Calu3 (cell line): Measurements from ENCODE around the gene DGKD. TPM values are rescaled to one million over a fixed set of nuclear protein-coding genes. Genes with fewer than 3 reads are reported as not detected.

Experiments used
- BruUV-seq: library from RNA; stranded (reverse); fragments of 400-500 nt; replicated peaks from 2 replicates; lab custom pipeline; 2021; lab: Mats Ljungman, UMichigan
- CTCF ChIA-PET: fragments of 300-600 bp; sonication (Branson Sonifier 250); formaldehyde crosslinking; loops from one replicate; lab custom pipeline; 2022; ENCODE audit warnings: antibody characterized with exemption; lab: Charles Lee
- DNase-seq: peaks from one replicate; pipeline ENCODE4 v3.0.0; 2022
- H3K27ac Mint-ChIP-seq: one replicate; pipeline ENCODE4 v1.8.0; 2022; ENCODE audit warnings: mixed read lengths; ENCODE audit not compliant: unreplicated experiment
- H3K27me3 Mint-ChIP-seq: one replicate; pipeline ENCODE4 v1.8.0; 2022; ENCODE audit warnings: mixed read lengths; ENCODE audit not compliant: unreplicated experiment
- H3K36me3 Mint-ChIP-seq: one replicate; pipeline ENCODE4 v1.8.0; 2022; ENCODE audit warnings: mild to moderate bottlenecking, moderate library complexity, mixed read lengths; ENCODE audit not compliant: insufficient read depth, unreplicated experiment
- H3K4me1 Mint-ChIP-seq: one replicate; pipeline ENCODE4 v1.8.0; 2022; ENCODE audit warnings: mild to moderate bottlenecking, low read depth, mixed read lengths; ENCODE audit not compliant: unreplicated experiment
- H3K4me3 Mint-ChIP-seq: one replicate; pipeline ENCODE4 v1.8.0; 2022; ENCODE audit warnings: mild to moderate bottlenecking, low read depth, moderate library complexity, mixed read lengths; ENCODE audit not compliant: unreplicated experiment
- H3K9me3 Mint-ChIP-seq: one replicate; pipeline ENCODE4 v1.8.0; 2022; ENCODE audit warnings: low read depth, mixed read lengths; ENCODE audit not compliant: unreplicated experiment
- intact Hi-C: fragments of 100-400 bp; cut with micrococcal nuclease; formaldehyde crosslinking; loops from one replicate; pipeline ENCODE4 v1.10.0; 2022; ENCODE audit not compliant: unreplicated experiment
- total RNA-seq: library from RNA; stranded (reverse); gene quantifications from 2 replicates; pipeline ENCODE4 v1.2.3, GENCODE V29; 2022
- TF ChIP-seq, protein P1 (sequence below): fragments of 200-600 bp; IDR thresholded peaks from one replicate; pipeline ENCODE4 v1.8.0; 2022; ENCODE audit warnings: antibody characterized with exemption; ENCODE audit not compliant: unreplicated experiment

The DGKD gene
- total RNA-seq, 1 experiment from 2014 or later = 26.5 TPM

DNA sequence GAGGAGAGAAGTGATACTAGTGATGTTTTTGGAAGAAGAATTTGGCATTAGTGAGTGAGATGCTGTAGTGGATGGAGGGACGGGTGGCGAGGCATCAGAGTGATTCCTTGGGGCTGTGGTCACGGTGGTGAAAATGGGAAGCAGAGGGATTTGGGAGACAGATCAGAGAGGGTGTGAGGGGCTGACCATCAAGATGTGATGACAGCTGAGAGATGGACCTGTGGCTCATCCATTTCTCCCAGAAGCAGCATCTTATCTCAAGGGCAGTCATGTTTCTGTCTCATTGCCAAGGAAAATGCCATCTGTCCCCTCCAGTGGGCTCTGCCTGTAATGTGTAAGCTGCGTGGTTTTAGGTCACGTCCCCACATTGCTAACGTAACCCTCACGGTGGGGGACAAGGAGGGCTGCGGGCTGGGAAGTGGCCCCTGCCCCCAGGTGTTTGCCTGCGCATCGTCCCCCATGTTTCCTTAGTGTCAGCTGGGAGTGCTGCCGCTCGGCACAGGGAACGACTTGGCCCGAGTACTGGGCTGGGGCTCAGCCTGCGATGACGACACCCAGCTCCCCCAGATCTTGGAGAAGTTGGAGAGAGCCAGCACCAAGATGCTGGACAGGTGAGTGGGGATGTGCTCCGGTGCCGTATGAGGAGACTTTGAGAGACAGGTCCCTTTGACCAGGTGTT, 91.0 kb downstream of the DGKD start:
- intact Hi-C loops = loop anchor here (10.0 kb wide), 1 partner anchor 390 kb away; no protein-coding TSS in a partner anchor
- TF ChIP-seq, protein P1, sequence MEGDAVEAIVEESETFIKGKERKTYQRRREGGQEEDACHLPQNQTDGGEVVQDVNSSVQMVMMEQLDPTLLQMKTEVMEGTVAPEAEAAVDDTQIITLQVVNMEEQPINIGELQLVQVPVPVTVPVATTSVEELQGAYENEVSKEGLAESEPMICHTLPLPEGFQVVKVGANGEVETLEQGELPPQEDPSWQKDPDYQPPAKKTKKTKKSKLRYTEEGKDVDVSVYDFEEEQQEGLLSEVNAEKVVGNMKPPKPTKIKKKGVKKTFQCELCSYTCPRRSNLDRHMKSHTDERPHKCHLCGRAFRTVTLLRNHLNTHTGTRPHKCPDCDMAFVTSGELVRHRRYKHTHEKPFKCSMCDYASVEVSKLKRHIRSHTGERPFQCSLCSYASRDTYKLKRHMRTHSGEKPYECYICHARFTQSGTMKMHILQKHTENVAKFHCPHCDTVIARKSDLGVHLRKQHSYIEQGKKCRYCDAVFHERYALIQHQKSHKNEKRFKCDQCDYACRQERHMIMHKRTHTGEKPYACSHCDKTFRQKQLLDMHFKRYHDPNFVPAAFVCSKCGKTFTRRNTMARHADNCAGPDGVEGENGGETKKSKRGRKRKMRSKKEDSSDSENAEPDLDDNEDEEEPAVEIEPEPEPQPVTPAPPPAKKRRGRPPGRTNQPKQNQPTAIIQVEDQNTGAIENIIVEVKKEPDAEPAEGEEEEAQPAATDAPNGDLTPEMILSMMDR = no peak
- Mint-ChIP-seq H3K4me3 (no peak overlapping the region), H3K27me3 (no peaks in the 10 kb centered on the region), H3K36me3 (peaks cover 10% of the 10 kb centered on the region), H3K4me1 (peaks cover 13% of the 10 kb centered on the region), H3K27ac (no peak overlapping the region), H3K9me3 (no peaks in the 10 kb centered on the region)
- CTCF ChIA-PET = interaction anchor here (4.0 kb wide), 1 partner anchor 41 kb away, joined by 33 read pairs; no protein-coding TSS in a partner anchor
- no TSS peak for BruUV-seq
- no peak for DNase-seq

DNA sequence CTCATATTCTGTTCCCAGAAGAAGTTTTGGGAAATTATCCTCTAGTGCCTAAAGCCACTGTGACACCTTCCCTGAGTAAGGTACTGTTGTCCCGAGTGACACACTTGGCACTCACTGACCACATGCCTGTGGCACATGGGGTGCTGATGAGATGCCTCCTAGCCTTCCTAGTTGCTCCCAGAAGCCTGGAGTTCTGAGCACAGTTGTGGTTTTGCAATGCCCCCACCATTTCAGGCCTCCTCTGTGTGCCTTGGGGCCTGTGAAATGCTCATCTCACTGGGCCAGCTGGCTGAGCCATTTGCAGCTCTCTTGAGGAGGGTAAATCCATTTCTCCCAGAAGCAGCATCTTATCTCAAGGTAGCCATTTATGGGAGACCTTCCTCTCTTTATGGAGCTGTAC, 91.8 kb downstream of the DGKD start:
- BruUV-seq = no TSS peak
- DNase-seq = no peak
- H3K36me3 Mint-ChIP-seq = peaks cover 6% of the 10 kb centered on the region
- intact Hi-C loops = loop anchor here (10.0 kb wide), 1 partner anchor 389 kb away; no protein-coding TSS in a partner anchor
- H3K27me3 Mint-ChIP-seq = no peaks in the 10 kb centered on the region
- TF ChIP-seq, protein P1 = no peak
- CTCF ChIA-PET = interaction anchor here (4.0 kb wide), 1 partner anchor 42 kb away, joined by 33 read pairs; no protein-coding TSS in a partner anchor
- no peaks in the 10 kb centered on the region for H3K9me3 Mint-ChIP-seq
- H3K4me3 Mint-ChIP-seq = no peak overlapping the region
- H3K4me1 Mint-ChIP-seq = peaks cover 13% of the 10 kb centered on the region
- no peak overlapping the region for H3K27ac Mint-ChIP-seq

DNA sequence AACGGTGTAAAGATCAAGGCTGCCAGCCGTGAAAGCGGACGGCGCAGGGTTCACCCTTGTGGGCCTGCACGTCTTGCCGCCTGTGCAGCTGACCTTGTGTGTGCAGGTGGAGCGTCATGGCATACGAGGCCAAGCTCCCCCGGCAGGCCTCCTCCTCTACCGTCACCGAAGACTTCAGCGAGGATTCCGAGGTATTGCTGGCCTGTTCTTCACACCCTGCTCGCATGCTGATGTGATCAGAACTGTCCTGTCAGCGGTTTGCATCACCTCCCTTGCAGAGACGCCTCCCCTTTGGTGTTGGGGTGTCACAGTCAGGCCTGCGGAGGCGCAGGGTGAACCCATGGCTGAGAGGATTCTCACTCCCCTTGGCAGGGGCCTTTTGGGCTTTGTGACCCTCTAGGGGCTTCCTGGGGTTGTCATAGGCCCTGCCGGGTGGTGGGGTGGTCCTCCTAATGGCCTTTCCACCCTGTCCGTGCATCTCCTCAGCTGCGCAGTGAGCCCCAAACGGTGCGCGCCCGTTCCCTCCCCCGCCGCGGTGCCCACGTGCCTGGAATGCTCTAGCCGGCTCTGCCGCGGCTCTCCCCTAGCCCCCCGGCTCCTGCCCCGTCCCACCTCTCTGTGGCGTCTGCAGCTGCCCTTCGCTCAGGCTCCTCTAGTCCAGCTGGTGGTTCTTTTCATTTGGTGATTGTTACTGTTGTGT, 92.5 kb downstream of the DGKD start:
- TF ChIP-seq, protein P1 = no peak
- H3K9me3 Mint-ChIP-seq = no peaks in the 10 kb centered on the region
- CTCF ChIA-PET = interaction anchor here (1.2 kb wide), 1 partner anchor 43 kb away, joined by 4 read pairs; no protein-coding TSS in a partner anchor
- no peaks in the 10 kb centered on the region for H3K27me3 Mint-ChIP-seq
- peaks cover 4% of the 10 kb centered on the region for H3K36me3 Mint-ChIP-seq
- no TSS peak for BruUV-seq
- intact Hi-C loops = loop anchor here (10.0 kb wide), 1 partner anchor 388 kb away; no protein-coding TSS in a partner anchor
- no peak for DNase-seq
- H3K4me1 Mint-ChIP-seq = peaks cover 13% of the 10 kb centered on the region
- H3K4me3 Mint-ChIP-seq = no peak overlapping the region
- H3K27ac Mint-ChIP-seq = no peak overlapping the region

DNA sequence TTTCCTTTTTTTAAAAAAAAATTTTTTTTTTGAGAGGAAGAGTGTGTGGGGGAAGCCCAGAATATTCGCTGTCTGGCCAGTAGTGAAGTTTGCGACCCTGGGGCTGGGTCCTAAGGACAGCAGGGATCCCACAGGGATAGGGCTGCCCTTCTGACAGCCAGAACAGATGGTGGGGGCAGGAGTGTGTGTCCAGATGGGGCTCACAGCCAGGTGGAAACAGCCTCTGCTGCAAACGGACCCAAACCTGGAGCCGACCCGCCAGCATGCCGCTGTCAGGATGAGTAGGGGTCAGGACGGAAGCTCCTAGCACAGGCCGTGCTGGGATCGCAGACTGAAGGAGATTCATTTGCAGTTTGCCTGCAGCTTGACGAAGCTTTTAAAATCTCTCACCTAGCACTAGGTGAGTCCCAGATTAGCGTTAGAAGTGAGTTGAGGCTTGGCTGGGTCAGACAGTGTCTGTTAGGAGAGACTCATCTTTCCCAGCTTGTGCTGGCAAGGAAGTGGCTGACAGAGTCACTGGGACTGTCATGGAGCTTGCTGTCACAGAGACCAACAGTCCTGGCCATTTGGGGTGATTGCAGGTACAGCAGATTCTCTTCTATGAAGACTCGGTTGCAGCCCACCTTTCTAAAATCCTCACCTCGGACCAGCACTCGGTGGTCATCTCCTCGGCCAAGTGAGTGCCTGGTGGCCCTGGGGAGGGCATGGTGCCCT, 93.4 kb downstream of the DGKD start:
- peaks cover 13% of the 10 kb centered on the region for H3K4me1 Mint-ChIP-seq
- no peak for DNase-seq
- H3K27ac Mint-ChIP-seq = no peak overlapping the region
- CTCF ChIA-PET = interaction anchor here (1.2 to 1.8 kb wide), 3 partner anchors 38 to 385 kb away, joined by 3 to 8 read pairs (median 4); no protein-coding TSS in a partner anchor
- TF ChIP-seq, protein P1 = no peak
- BruUV-seq = no TSS peak
- H3K36me3 Mint-ChIP-seq = peaks cover 4% of the 10 kb centered on the region
- H3K4me3 Mint-ChIP-seq = no peak overlapping the region
- intact Hi-C loops = loop anchor here (10.0 kb wide), 1 partner anchor 387 kb away; no protein-coding TSS in a partner anchor
- no peaks in the 10 kb centered on the region for H3K9me3 Mint-ChIP-seq
- H3K27me3 Mint-ChIP-seq = no peaks in the 10 kb centered on the region
